GM21381 (cell line): ENCODE results near the gene UPF1.
"Not testable (repeated sequence)": the region's sequence is repeated elsewhere in the genome, so short reads cannot be mapped to it uniquely, and the experiment has no call there.

ENCODE experiments used
- ATAC-seq: cut with Tn5 transposase; IDR thresholded peaks from one replicate; pipeline ENCODE4 v1.9.1; 2021; ENCODE audit warnings: mild to moderate bottlenecking, moderate library complexity; ENCODE audit not compliant: unreplicated experiment

The UPF1 gene

DNA sequence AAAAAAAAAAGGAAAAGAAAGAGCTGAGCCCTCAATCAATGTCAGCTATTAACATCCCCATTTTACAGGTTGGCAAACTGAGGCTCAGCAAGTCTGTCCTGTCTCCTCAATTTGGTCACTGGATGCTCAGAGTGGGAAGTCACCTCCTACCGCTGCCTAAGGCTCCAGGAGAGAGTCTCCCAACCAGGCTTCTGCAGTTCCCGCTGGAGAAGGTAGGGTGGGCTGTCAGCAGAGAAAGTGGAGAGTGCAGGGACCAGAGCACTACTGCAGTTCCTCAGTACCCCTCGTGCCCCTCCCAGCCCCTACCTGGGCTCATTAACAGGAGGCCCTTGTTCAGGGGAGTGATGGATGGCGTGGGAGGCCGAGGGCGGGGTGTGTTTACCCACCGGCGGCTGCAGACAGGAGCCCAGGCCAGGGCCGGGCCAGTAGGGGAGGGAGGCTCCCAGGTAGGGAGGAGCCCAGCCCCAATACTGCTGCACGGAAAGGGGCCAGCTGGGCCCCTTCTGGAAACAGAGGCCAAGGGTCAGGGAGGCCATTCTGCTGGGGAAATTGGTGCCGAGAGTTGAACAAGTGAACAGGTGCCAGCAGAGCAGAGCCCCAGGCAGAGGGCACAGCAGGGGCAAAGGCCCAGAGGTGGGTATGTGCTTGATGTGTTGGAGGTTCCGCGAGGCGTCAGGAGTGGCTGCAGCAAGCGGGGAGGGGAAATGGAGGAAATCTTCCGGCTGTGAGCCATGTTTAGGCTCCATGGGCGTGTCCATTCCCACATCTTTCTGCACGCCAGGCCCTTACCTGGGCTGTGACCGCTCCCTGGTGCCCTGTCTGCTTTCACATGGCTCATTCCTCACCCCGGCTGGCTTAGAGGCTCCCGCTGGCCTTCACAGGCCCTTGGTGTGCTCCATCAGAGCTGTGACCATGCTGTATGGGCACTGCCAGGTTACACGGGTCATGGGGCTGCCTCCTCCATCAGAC lies 33.1 kb upstream of the UPF1 start:
- no peak for ATAC-seq

- ATAC-seq = no peak
Observed at GRCh38 chr19:18799389-18799970, 32.3 kb upstream of the UPF1 start.

DNA sequence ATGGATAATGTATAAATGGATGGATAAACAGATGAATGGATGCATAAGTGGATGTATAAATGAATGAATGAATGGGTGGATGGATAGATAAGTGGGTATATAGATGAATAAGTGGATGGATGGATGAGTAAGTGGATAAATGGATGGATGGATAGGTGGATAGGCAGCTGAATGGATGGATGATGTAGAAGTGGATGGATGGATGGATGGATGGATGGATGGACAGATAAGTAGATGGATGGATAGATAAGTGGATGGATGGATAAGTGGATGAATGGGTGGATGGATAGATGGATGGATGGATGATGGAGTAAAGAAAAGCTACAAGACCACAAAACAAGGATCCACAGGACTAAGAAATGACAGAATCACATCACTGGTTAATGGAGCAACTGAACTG lies 31.7 kb upstream of the UPF1 start:
- no peak for ATAC-seq

DNA sequence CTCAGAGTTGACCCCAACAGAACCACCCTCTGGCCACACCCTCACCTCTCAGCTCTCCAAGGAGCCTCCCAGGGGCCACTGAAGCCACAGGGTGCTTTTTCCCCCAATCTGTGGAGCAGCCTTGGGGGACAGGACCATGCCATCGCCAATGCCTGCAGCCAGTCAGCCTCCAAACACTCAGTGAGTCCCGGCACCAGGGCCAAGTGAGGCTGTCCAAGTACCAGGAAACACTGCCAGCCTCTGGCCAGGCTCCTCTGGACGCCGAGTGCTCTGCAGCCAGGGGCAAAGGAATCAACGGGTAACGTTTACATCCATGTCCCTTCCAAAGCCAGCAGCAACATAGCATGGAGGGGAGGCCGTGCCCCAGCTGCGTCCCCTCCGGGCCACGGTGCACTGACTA lies 31.1 kb upstream of the UPF1 start:
- no peak for ATAC-seq

GRCh38 chr19:18802354-18802753 lies 29.4 kb upstream of the UPF1 start:
- no peak for ATAC-seq

GRCh38 chr19:18803550-18804138 lies 28.1 kb upstream of the UPF1 start:
- ATAC-seq = no peak

DNA sequence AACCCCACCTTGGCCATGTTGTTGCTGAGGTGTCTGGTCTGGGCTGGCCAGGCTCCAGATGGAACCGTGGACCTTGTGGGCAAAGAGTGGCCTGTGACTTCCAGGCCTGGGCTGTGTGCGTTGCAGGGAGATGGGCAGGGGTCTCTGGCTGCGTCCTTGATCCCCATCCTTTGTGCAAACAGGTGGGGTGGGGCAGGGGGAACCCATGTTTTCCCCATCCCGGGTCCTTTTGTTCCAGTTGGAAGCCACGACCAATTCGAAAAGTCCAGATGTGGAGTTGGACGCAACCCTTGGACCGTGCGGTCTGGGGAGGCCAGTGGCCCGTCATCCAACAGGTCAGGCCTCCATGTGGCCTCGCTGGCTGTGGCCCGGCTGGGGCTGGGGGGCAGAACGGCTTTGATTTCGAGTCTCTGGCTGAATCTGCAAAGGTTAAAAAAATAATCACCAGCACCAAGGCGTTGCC lies 27.6 kb upstream of the UPF1 start:
- no peak for ATAC-seq

DNA sequence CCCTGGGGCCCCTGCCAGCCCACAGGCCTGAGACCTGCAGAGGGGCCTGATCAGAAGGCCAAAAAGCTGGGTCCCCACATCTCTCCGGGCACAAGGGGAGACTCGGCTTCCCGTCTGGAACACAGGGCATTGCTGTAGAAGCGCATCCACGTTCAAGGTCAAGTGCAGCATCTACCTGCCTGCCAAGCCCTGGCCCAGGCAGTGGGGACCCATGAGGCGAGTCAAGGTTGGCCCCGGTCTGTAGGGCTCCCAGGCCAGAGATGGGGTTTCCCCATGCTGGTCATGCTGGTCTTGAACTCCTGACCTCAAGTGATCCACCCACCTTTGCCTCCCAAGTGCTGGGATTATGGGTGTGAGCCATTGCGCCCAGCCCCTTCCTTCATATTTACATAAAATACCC lies 27.1 kb upstream of the UPF1 start:
- ATAC-seq = no peak

DNA sequence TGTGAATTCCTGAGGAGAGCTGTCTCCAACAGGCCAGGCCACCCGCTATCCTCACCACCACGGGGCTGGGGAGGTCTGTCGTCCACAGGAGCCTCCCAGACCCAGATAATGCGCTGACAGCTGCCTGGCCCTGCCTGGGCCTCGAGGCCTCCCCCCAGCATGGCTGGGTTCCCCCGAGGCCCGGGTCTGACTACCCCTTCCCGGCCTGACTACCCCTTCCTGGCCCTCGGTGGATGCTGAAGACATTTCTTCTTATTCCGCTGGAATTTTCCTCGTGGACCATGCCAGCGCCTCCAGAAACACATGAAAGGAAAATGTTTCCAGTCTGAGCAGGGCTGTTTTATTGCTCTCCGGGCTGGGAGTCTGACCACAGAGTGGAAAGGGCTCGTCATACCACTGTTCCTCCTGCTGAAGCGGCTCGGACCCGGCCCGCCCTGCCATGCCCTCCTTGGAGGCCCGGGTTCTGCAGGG lies 23.9 kb upstream of the UPF1 start:
- no peak for ATAC-seq

GRCh38 chr19:18809149-18809868 lies 22.4 kb upstream of the UPF1 start:
- ATAC-seq = no peak

DNA sequence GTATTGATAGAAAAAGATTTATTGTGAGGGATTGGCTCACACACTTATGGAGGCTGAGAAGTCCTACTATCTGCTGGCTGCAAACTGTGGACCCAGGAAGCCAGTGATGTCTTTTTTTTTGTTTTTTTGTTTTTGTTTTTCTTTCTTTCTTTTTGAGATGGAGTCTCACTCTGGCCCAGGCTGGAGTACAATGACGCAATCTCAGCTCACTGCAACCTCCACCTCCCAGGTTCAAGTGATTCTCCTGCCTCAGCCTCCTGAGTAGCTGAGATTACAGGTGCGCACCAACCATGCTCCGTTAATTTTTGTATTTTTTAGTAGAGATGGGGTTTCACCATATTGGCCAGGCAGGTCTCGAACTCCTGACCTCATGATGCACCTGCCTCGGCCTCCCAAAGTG lies 20.1 kb upstream of the UPF1 start:
- ATAC-seq = not testable (repeated sequence)

DNA sequence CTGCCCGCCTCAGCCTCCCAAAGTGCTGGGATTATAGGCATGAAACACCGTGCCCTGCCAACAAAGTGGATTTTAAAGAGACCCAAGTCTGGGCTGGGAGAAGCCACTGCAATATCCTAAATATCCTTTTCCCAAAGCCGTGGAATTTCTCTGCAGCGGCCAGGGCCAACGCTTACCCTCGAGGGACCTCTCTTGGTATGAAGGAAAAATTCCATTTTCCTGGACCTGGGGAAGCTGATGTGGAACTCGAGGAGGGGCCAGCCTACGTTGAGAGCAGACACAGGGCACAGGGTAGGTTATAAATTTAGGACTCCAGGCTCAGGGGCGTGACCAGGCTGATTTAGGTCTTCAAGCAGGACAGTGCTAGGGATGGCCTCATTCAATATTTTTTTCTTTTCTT lies 17.7 kb upstream of the UPF1 start:
- no peak for ATAC-seq

- no peak for ATAC-seq
Observed at GRCh38 chr19:18815673-18816072, 16.1 kb upstream of the UPF1 start.

- not testable (repeated sequence) for ATAC-seq
Observed at GRCh38 chr19:18816645-18817044, 15.1 kb upstream of the UPF1 start.

DNA sequence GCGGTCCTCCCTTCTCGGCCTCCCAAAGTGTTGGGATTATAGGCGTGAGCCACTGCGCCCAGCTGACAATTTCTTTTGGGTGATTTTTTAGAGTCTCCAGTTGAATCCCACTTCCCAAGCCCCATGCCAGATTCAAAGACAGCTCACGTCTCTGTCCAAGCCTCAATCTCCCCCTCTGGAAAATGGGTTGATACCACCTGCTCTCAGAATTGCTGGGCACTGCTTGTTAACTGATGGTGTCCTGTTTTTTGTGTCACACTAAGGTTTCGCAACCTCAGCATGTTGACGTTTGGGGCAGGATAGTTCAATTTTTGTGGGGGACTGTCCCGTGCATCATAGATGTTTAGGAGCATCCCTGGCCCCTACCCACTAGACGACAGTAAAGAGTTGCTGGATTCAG lies 14.2 kb upstream of the UPF1 start:
- no peak for ATAC-seq

DNA sequence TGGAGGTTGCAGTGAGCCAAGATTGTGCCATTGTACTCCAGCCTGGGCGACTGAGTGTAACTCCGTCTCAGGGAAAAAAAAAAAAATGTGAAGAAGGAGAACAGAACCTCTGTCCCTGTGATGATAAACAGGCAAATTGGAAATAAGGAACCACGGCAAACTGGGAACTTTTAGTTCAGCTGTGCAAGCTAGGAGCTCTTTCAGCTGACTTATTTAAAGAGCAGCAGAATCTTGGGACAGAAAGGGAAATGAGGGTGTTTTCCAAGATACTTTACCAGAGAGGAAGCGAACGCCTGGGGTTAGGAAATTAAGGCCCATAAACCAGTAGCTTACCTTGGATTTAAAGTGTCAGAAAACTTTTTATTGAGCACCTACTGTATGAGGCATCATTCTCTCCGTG lies 3.0 kb upstream of the UPF1 start:
- ATAC-seq = no peak

GRCh38 chr19:18830488-18830887 lies 1.3 kb upstream of the UPF1 start:
- no peak for ATAC-seq

- ATAC-seq = peak; percentile 36
Observed at GRCh38 chr19:18832306-18833140, 764 bp downstream of the UPF1 start.

- no peak for ATAC-seq
Observed at GRCh38 chr19:18833141-18833476, 1.4 kb downstream of the UPF1 start.

- no peak for ATAC-seq
Observed at GRCh38 chr19:18833849-18834643, 2.3 kb downstream of the UPF1 start.
